HL-60/S4 treated with phorbol 12-myristate 13-acetate at 8.2 ng/mL for 4 days and 3 days (cell line): ENCODE measurements around the gene AGBL2.
"Not testable (repeated sequence)": the region's sequence is repeated elsewhere in the genome, so short reads cannot be mapped to it uniquely, and the experiment has no call there.

Source experiments
- in situ Hi-C: fragments of 300-500 bp; cut with MboI; formaldehyde crosslinking; loops from 2 replicates; pipeline ENCODE4 v1.15.0; 2022; ENCODE audit warnings: low sequenced_read_pairs

AGBL2 gene

GRCh38 chr11:47689480-47689879 lies 25.7 kb downstream of the AGBL2 start:
- in situ Hi-C loops = no loop called here

DNA sequence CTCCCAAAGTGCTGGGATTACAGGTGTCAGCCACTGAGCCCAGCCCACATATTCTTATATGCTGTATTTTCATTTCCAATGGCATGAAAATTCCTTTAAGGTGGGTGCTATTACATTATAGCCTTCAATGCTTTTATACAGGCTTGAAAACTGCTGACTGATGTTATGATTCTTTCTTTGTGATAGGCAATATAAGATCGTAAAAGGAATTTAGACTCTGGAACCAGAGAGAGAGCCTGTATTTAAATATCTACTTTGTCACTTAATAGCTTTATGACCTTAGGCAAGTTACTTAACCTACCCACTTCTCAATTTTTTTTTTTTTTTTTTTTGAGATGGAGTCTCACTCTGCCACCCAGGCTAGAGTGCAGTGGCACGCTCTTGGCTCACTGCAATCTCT lies 26.2 kb downstream of the AGBL2 start:
- in situ Hi-C loops = no loop called here

GRCh38 chr11:47688111-47688510 lies 27.1 kb downstream of the AGBL2 start:
- in situ Hi-C loops = no loop called here

DNA sequence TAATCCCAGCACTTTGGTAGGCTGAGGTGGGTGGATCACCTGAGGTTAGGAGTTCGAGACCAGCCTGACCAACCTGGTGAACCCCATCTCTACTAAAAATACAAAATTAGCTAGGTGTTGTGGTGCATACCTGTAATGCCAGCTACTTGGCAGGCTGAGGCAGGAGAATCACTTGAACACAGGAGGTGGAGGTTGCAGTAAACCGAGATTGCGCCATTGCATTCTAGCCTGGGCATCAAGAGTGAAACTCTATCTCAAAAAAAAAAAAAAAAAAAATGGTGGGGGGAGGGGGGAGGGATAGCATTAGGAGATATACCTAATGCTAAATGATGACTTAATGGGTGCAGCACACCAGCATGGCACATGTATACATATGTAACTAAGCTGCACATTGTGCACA lies 28.5 kb downstream of the AGBL2 start:
- in situ Hi-C loops = not testable (repeated sequence)

DNA sequence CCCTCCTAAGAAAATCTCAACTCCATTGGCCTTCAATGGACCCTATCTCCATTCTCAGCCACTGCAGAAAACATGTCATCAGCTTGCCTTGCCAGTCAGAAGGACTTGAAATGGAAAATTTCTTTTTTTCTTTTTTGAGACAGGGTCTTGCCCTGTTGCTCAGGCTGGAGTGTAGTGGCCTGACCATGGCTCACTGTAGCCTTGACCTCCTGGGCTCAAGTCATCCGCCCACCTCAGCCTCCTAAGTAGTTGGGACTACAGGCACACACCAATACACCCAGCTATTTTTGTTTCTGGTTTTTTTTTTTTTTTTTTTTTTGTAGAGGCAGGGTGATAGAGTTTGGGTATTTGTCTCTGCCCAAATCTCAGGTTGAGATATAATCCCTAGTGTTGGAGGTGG lies 29.0 kb downstream of the AGBL2 start:
- in situ Hi-C loops = no loop called here

GRCh38 chr11:47675851-47676250 lies 39.3 kb downstream of the AGBL2 start:
- in situ Hi-C loops = no loop called here

GRCh38 chr11:47672283-47672730 lies 42.9 kb downstream of the AGBL2 start:
- in situ Hi-C loops = no loop called here

DNA sequence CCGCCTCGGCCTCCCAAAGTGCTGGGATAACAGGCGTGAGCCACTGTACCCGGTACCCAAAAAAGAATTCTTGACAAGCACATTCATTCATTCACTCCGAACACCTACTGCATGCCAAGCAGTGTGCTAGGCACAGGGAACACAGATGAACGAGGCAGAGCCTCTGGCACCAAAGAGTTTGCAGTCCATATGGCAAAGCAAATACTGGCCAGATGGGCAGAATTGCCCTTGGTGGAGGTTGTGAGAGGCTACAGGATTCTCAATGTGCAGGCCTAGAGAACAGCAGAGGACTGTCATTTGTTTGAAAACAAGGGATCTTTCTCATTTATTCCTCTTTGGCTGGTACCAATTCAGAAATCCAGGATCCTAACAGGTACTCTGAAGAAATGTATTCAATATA lies 45.3 kb downstream of the AGBL2 start:
- in situ Hi-C loops = no loop called here

DNA sequence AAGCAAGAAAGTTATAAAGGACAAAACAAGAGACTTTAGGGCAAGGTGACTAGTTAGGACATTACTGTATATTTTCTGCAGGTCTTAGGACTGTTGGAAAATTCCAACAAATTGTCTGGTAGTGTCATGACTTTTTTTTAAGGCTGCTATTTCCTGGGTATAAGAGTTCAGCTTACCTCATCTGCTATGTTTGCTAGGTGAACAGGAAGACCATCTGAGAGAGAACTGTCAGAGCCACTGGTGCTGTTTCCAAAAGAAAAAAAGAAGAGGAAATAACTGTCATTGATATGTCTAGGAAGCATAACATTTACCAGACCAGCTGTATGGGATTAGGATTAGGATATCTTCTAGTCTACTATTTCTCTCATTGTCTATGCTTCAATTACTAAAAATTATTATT lies 46.5 kb downstream of the AGBL2 start:
- in situ Hi-C loops = no loop called here

DNA sequence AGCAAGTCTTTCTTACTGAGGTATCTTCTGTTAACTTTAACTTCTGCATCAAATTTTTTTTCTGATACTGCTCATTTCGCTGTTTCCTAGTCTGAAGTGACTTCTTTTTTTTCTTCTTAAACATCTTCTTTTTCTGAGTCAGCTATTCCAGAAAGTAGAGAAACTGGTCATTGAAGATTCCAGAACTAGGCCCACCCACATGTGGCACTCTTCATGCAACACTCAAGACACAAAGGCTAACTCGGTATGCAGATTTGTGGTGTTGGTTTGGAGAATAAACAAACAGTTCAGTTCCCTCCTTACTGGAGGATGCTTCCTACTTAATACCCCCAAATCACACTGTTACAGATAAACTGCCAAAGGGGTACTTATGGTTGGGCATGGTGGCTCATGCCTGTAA lies 47.6 kb downstream of the AGBL2 start:
- in situ Hi-C loops = no loop called here

GRCh38 chr11:47667135-47667534 lies 48.0 kb downstream of the AGBL2 start:
- in situ Hi-C loops = no loop called here

- in situ Hi-C loops = not testable (repeated sequence)
These were observed 50.2 kb downstream of the AGBL2 start for GRCh38 chr11:47664936-47665335.

DNA sequence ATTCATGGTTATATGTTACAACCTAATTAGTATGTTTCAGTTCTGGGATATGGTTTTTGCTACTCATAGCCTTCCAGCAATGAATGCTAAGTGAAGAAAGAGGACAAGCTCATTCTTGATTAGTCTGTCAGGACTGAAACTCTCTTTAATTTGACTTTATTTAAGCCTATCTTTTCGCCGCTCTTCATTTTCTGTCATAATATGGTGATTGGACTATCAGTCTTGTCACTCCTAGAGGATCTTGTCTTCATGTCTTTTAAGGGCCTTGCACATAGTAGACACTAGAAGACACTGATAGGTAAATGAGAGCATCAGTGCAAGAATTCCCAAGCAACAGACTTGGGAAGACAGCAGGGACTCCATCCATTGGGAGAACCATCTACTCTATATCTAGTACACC lies 53.9 kb downstream of the AGBL2 start:
- in situ Hi-C loops = no loop called here

DNA sequence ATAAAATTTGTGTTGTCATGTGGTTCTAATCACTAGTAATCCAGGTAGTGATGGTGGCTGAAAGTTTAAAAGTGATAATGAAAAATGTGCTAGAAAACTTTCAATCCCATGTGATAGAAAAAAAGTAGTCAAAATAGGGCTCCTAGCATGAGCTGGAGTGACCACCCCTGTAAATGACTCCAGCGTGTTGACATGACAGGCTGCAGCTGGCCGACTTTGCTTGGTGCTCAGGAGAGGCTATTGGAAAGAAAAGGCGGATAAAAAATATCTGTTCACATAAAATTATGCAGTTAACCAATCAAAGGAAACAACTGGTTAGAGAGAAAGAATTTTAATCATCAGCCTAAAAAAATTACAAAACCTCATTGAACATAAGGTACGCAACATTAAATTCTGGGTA lies 55.9 kb downstream of the AGBL2 start:
- in situ Hi-C loops = no loop called here

GRCh38 chr11:47656260-47656885 lies 58.8 kb downstream of the AGBL2 start:
- in situ Hi-C loops = no loop called here

- in situ Hi-C loops = no loop called here
These were observed 63.2 kb downstream of the AGBL2 start for GRCh38 chr11:47651818-47652469.

DNA sequence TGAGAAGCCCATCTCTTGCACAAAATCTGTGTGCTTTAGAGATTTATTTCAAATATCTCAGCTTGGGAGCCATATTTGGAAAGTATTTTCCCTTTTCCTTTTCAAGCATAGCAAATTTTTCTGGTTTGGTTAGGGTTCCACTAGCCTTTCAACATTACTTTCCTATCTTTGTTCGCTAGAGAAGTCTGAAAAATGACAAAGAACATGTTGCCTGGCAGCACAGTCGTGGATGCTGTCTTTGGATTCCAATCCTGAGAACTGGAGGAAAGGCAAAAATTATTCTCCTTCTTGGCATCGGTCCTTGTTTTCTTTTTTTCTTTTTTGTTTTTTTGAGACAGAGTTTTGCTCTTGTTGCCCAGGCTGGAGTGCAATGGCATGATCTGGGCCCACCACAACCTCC lies 65.9 kb downstream of the AGBL2 start:
- in situ Hi-C loops = no loop called here

DNA sequence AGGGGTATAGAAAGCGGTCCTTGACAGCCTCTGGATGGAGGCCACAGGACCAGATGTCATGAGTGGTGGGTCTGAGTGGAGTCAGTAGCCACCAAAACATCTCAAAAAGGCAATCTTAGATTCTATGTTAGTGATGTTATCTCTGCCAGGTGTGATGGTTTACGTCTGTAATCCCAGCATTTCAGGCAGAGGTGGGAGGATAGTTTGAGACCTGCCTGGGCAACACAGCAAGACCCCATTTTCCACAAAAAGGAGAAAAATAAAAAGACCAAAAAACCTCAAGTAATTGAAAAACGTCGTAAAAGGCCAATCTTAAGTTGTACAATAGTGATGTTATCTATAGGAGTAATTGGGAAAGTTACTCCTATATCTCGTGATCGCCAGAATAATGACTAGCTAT lies 69.2 kb downstream of the AGBL2 start:
- in situ Hi-C loops = no loop called here

GRCh38 chr11:47645500-47645899 lies 69.7 kb downstream of the AGBL2 start:
- in situ Hi-C loops = no loop called here

DNA sequence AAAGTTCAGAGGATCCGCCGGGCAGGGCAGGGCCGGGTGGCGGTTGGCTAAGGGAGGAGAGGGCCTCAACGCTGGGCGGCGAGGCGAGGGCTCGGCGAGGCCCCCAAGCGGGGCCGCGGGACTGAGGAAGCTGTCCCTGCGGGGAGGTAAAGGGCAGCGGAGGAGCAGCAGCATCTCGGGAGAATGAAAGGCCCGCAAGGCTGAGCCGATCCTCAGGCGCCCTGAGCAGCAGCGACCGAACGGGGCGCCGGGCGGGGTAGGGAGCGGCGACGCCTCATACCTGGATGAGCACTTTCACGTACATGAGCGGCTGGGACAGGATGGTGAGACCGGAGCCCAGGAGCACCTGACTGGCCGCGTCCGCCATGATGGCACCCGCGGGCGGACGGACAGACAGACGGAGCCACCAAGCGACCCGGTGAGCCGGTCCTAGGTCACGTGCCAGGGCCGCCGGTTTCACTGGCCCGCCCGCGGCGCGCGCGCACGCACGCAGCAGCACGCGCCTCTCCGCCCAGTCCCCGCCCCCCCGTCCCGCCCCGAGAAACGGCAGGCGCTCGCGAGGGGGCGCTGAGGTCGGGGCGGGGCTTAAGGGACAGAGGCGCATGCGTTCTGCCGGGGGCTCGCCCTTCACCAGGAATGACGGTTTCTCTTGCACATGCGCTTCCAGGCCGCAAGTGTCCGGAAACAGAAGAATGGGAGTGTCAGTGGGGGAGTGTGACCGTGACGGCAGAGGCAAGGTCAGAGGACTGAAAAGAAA lies 72.9 kb downstream of the AGBL2 start, which contains the start of gene MTCH2:
MTCH2 (minus strand) TSS at position 461 of the 757 bp plus-strand sequence; CDS start at position 367, 94 bp downstream.
- in situ Hi-C loops = no loop called here

DNA sequence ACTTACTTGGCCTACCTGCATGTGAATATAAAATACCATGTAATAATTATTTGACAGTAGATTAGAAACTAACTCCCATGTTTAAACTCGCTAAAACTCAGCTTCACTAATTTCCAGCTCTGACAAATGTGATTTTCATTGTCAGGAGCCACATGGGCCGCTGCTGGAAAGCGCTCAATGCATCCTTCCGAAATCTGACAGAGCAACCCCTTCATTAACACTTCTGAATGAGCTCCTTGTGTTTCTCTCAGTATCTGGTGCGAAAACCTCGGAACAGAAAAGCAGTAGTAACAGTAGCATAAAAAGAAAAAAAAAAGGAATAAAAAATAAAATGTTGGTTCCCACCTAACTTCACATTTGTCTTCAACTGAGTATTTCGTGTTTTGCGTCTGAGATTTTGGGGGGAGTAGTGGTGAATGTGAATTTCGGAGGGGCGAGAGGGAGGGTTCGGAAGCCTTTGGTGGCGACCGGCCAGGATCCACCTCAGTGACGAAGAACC lies 73.5 kb downstream of the AGBL2 start:
- in situ Hi-C loops = no loop called here

DNA sequence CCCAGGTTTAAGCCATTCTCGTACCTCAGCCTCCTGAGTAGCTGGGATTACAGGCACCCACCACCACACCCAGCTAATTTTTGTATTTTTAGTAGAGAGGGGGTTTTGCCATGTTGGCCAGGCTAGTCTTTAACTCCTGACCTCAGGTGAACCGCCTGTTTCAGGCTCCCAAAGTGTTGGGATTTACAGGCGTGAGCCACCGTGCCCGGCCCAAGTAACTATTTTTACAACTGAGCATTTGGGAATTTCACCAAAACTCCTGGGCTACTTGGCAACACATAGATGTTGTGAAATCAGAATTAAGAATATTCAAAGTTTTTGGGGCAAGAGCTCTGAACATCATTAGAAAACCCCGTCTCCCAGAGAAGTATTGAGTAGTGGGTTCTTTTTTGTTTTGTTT lies 74.7 kb downstream of the AGBL2 start:
- in situ Hi-C loops = not testable (repeated sequence)
